ELR (cell line): Measurements from ENCODE around the gene CYB561D1.

Experiments used
- DNase-seq: peaks from one replicate; pipeline ENCODE4 v3.0.0-alpha.2; 2015; ENCODE audit warnings: low read depth

The CYB561D1 gene

DNA sequence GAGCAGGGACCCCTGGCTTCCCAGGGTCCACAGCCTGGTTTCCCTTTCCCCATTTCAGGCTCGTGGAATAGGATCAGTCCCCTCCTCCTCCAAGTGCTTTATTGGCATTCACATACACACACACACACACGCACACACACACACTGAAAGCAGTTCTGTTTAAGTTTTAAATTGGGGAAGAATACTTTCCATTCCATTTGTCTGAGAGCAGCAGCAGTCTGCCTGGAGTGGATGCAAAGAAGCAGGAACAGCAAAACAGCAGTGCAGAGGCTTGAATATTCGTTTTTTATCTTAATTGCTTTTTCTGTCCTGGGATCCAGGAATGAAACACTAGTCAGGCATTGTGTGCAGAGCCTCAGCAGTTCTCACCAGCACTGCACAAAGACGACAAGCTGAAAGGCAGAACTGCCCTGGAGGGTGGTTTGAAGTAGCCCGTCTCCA is 7.1 kb downstream of the CYB561D1 start:
- no peak for DNase-seq

DNA sequence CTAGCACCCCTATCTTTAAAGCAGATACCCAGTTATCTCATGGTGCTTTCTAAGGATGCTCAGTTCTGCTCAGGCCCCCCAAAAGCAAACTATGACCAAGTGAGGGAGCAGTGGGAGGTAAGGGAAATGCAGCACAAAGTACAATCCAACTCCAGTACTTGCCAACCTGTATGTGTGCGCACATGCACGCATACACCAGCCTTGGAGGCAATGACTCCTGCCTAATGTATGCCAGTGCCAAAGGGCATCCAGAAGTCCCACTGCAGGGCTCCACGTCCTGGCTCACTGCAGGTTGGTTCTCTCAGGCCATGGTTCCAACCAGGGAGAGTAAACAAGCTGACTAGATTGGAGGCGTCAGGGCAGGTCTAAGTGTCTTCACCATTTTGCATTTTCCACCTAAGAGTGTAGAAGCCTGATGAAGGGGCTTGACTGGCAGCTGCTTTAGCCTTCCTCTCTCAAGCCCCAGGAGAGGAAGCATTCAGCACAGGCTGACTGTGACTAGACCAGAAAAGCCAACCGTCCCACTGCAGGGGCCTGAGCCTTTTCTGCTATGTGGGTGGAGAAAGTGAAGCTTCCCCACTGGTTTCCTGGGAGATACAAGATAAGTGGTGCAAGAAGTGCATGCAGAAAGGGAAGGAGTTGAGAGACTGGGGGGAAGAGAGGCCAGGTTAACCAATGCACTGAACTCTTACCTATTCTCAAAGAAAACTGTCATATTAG is 7.9 kb downstream of the CYB561D1 start:
- no peak for DNase-seq

DNA sequence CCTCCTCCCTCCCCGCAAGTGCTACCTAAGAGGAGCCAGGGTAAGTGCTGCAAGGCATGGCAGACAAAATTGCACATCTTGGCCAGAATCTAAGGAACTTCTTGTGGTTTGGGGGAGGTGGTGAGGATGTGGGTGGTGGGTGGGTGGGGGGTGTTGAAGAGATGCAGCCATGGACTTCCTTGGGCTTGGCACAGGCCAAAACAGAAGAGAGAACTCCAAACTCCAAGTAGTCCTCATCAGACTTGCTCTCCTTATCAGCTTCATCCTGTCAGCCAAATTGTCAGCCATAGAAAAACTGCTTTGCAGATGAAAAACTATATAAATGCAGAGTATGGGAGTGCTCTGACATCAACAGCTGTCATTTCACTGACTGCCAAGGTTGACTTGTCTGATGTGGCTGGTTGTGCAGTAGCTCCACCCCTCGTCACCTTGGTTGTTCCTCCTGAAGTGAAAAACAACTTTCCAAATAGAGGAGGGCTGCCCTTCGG is 8.5 kb downstream of the CYB561D1 start:
- no peak for DNase-seq

DNA sequence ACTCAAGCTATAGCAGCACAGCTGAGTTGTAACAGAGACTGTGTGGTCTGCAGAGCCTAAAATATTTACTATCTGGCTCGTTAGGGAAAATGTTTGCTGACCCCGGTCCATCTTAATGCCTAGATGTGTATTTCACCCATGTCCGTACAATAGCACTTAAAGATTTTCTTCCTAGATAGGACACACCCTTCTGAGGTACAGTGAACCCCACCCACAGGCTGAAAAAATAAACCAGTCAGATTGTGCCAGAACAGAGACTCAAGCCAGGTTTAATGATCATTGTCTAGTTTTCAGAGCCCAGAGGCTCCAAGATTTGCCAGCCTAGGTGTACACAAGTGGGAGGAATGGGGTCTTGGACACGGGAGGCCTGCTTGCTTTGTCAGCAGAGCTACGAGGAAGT is 10.0 kb downstream of the CYB561D1 start:
- no peak for DNase-seq

DNA sequence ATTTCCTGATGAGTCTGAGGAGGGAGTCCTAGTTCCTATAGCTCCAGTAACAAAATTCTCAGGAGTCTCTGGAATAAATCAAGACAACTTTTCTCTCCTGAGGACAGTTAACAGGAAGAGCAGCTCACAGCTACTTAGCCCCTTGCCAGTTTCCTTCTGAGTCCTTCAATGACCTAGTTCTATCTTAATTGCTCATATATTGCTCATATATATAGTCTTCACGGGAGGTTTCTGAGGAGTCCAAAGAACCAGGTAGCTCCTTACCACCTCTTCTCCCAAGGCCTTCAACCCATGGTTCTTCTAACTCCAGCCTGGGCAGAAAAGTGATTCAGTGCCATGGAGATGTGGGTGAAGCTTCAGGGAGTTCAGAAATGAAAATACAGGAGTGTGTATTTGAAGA is 11.1 kb downstream of the CYB561D1 start:
- DNase-seq = no peak

DNA sequence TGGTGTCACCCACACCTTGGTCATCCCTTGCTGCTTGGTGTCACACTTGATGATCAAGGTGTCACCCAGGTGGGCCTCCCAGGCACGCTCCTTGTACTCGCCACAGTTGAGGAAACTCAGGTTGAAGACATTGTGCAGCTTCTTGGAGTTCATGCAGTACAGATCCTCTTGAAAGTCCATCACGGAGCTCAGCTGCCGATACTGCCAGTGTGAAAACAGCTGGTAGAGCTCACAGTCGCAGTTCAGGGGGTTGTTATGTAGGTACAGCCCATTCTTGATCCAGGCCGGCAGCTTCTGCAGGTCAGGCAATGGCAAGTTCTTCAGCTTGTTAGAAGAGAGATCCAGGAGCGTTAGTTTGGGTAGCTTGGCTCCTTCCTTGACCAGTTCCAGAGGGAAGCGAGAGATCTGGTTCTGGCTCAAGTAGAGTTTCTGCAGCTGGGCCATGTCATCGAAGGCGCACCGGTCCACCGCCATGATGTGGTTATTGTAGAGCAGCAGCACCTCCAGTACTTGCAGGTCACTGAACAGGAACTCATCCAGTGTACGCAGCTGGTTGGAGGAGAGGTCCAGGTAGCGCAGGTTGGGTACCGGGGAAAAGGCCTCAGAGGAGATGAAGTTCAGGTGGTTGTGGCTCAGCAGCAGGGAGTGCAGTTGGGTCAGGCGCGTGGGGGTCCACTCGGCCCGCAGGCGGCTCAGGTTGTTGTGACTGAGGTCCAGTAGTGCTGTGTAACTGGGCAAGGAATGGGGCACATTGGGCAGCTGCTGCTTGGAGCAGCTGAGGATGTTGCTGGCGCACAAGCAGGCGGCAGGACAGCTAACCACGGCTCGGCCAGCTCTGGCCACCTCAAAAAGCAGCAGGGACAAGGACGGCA is 14.3 kb downstream of the CYB561D1 start:
- no peak for DNase-seq

DNA sequence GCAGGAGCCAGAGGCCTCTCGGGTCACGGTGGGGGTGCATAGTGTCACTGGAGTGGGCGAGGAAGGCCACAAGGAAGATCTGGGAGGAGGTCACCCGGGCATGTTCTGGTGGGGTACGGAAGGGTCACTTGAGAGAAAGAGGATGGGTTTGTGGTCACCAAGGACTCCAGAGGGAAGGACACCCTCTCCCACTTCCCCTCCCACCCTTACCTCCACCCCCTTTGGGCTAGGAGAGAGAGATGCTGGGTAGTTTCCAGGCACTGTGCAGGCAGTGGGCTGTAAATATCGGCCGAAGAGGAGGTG is 14.9 kb downstream of the CYB561D1 start:
- DNase-seq = no peak

DNA sequence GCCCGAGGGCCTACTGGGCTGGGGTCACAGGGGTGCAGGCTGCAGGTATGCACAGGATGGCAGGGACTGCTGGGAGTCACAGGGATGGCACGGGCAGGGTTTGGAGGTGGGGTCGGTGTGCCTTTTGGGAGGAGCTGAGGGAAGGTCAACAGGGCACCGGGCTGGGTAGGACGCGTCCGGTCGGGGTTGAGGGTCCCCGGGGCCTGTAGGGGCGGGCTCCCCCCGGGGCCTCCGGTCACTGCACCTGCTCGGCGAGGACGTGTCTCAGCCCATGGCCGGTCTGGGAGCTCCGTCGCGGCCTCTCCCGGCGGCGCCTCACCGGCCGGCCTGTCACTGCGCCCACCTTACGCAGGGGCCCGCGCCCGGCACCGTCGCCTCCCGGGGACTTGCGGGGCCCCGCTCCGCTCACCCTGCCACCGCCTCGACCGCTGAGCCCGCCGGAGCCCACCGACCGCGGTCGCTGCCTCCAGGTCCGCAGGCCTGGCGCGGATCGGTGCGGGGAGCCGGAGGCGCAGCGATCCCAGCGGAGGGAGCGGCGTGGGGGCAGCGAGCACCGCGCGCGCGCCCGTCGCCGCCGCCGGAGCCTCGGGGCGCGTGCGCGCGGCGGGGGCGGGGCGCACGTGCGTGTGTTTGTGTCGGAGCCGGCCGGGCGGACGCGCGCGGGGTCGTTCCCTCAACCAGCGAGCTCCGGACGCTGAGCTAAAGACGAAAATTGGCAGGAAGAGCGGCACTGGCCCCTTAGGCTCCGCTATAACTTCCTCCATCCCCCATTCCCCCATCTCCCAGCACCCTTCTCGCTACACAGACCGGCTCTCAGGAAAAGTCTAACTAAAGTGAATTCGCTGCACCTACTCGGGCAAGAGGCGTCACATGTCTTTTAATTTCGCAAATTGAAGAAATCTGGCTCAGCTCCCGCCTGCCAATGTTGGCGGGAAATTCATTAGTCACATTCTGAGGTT is 15.6 kb downstream of the CYB561D1 start, which contains the start of gene AMIGO1:
Gene AMIGO1 (minus strand): TSS at position 552 of the 959 bp plus-strand sequence. CDS start 815 bp downstream, outside the sequence.
- DNase-seq = peak; percentile 73

DNA sequence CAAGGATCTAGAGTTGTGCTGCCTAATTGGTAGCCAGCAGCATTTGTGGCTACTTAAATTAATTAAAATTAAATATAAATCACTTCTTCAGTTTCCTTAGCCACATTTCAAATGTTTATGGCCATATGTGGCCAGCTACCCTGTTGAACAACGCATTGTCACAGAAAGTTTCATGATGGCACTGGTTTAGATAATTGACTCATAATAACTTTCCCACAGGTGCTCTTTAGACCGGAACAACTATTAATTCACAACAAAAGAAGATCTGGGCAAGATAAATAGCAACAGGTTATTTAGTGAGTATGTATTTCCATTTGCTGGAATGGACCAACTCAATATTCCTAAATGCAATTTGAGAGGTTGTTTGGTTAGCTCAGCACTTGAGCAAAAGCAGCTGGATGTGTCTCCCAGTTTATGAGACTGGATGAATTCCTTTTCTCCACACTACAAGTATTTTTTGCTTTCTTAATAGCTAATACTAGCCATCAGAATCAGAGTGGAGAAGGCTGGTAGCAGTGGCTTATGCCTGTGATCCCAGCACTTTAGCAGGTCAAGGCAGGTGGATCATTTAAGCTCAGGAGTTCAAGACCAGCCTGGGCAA is 19.3 kb downstream of the CYB561D1 start:
- no peak for DNase-seq

DNA sequence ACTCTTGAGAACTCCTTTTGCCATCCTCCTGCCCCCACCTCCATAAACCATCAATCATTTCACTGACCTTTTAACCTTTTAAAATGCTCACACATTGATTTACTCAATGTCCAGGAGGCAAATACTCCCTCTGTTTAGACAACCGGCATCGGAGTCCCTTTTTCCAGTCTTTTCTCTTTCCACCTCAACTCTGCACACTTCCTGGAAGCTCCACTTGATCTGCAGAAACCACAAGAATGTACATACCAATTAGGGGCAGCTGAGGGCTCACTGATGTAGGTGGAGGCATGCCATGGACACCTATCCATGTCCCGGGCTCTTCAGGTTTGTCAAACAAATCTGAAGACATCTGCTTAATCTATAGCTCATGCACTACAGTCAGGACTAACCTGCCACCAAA is 21.0 kb downstream of the CYB561D1 start:
- no peak for DNase-seq

DNA sequence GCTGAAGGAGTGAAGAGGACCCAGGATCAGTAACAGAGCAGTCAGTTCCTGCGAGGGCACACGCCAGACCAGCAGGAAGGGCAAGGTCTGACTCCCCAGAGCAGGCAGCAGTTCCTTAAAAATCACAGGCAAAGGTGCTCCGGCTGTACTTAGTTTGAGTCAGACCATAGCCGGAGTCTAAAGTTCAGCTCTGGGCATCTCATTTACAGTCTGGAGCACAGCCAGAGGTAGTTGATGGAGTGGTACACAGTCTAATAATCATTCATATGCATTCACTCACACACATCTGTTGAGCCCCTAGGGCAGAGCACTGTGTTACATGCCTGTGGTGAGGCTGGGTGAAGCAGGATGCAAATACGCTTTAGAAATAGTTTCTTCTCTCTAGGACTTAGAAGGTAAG is 23.0 kb downstream of the CYB561D1 start:
- peak; percentile 66 for DNase-seq

DNA sequence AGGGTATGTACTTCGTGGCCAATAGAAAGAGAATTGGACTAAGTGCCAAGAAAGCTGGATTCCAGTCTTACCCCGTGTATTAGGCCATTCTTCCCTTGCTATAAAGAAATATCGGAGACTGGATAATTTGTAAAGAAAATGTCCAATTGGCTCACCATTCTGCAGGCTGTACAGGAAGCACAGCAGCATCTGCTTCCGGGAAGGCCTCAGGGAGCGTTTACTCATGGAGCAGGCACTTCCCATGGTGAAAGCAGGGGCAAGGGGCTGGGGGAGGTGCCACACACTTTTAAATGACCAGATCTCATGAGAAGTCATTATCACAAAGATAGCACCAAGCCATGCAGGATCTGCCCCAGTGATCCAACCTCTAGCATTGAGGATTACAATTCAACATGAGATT is 23.4 kb downstream of the CYB561D1 start:
- DNase-seq = peak; percentile 37

DNA sequence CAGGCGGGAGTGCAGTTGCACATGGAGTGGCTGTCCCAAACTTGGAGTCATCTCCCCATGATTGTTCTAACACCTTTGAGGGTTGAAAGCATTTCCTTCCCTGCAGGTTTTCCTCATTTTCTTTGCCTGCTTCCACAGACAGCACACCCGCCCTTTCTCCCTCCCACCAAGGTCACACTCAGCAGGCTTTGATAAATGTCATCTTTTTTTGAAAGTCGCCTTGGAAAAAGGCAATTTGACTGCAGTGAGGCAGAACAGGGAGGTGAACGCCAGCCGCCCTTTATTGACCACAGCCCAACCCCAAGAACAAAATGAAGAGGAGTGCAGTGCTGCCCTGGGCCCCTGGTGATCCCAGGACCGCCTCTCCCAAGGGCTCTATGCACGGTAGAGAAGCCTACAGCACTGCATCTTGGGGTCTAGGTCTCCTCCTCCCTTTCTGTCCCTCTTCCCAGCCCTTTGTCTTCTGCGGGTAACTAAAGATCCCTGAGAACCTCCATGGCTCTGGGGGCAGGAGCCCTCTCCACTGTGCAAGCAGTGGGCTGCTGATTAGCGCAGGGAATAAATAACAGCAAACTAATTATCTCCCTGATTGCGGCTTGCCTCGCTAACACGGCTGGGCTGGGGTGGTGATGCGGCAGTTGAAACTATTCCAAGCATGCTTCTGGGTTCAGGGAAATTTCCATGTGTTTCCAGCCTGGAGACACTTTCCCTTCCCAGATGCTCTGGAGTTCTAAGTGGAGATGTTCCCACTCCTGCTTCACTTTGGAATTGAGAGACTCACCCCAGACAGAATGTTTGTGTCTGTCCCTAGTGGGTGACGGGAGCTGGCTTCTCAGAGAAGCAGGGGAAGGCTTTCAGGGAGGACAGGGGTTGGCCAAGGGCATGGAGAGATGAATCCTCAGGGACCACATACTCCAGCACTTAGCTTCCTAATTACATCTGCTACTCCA is 27.4 kb downstream of the CYB561D1 start:
- no peak for DNase-seq

DNA sequence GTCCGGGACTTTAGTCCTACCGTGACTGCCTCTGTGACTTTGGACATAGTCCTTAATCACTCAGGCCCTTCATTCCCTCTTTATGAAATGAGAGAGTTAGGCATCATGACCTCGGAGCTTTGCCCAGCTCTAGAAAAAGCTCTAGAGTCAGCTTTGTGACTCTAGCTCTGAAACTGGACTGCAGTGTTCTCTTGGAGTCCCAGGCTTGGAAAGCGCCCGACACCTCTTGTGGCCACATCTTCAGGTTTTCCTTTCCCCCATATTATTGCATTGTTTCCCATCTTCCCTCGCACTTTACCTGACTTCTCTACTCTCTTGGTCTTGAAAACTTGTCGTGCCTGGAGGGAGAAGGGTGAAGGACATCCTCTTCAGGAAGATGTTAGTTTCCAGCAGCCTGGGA is 28.1 kb downstream of the CYB561D1 start:
- no peak for DNase-seq

DNA sequence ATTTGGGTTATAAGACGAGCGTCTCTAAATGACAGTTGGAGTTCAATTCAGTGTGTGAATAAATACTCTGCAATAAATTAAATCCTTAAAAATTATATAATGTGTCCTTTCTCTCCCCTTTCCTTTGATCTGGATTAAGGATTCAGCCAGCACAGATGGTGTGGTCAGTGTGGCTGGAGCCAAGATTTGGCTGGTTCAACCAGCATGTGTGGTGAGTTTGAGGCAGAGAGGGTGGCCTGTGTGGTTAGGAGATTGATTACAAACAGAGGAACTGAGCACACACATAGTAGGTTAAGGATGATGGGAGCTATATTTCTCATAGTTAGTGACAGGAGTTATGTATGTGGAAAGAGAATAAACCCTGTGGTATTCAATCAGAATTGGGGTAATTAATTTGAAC is 29.8 kb downstream of the CYB561D1 start:
- no peak for DNase-seq

DNA sequence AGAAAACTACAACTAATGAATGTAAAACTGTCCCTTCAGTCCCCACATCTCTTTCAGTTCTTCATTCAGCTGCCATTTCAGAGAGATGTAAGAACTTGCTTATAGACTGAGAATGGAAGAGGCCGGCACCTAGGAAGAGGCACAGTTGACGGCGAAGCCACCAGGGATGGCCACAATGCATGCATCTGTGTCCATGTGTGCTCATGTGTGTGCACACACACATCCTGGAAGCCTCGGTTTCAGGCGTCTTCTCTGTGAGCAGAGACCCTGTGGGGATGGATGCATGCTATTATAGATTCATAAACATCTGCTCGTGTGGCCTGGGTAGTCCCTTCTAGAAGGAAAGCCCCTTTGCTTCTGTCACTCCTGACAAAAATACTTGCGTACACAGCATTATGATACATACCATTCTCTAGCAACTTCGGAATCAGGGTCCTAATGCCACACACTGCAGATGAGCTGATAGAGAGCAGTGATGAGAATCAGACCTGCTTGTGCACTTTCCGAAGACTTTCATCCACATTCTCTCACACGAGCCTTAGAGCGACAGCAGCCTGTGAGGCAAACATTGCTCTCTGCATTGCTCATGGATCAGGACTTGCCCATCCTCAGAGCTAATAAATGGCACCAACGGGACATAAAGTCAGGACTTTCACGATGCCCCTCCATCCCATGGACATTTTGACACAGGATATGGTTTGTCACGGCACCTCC is 33.4 kb downstream of the CYB561D1 start:
- no peak for DNase-seq

DNA sequence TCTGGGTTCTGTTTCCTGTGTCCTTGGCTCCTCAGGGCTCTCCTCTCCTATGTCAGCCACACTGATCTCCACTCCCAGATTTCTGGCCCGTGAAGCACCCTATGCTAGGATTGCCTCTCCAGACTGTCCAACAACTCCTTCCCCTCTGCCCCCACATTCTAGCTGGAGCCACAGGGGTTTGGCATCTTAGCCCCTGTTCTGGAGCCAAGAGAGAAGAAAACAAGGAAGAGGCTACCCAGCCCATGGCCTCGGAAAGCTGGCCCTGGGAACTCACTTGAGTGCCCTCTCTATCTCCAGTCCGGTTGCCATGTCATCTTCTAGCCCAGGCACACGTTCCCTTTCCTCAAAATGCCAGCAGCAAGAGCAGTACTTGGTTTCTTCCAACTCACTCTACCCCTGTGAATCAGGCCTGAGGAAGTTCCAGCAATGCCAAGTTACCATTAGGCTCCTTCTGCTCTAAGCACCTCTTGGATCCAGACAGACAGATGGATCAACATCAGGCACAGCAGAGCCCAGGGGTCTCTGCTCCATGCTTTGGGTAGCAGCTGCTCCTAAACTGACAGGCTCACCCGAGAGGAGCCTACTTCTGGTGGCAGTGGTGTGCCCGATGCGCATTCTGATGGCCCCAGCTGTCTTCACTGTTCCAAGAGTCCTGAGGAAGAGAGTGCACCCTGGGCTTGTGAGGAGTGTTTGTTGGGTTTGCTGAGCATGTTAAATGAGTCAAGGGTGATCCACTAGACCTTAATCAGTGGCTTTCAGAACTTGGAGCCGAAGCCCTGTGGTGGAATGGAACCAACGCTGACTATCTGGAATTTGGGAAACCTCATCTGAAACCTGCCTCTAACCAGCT is 34.2 kb downstream of the CYB561D1 start:
- DNase-seq = no peak

DNA sequence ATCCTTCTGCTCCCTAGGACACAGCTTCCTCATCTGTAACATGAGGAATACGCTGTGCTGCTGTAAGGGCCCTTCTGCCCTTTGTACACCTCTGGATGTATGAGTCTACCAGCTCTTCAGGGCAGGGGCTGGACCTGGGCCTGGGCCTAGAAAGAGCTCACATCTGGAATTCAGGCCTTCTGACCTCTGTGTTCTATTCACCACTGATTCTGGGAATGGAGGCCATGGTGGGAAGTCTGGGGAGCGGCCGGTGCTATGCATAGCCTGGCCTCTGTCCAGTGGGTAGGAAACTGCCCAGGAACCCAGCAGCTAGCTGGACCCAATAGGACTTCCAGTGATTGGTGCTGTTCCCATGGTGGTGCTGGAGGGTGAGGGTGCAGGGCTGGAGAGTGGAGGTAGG is 34.8 kb downstream of the CYB561D1 start:
- no peak for DNase-seq

DNA sequence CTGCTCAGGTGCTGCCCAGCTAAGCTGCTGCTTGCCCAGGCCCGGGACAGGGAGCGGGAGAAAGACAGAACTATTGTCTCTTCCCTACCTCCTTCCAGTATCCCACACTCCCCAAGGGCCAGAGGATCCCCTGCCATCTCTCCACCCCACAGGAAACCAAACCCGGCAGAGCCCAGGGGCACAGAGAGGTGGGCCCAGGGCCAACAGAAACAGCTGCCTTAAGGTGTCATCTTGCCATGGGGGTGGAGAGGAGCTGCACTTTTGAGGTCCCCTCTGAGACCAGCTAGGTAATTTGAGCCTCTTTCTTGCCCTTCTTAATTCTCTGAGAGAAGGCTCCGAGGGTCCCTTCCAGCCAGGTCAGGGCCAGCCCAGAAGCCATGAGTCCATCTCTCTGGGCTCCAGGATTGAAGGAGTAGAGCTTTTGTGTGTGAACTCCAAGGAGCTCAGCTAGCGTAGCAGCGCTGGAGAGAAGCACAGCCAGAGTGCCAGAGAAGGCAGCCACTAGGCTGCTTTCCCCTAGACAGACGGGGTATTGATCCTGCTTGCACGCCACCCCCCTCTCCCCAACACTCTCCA is 36.1 kb downstream of the CYB561D1 start:
- DNase-seq = no peak
